ENCODE measurements around the gene CBX4.

DNA sequence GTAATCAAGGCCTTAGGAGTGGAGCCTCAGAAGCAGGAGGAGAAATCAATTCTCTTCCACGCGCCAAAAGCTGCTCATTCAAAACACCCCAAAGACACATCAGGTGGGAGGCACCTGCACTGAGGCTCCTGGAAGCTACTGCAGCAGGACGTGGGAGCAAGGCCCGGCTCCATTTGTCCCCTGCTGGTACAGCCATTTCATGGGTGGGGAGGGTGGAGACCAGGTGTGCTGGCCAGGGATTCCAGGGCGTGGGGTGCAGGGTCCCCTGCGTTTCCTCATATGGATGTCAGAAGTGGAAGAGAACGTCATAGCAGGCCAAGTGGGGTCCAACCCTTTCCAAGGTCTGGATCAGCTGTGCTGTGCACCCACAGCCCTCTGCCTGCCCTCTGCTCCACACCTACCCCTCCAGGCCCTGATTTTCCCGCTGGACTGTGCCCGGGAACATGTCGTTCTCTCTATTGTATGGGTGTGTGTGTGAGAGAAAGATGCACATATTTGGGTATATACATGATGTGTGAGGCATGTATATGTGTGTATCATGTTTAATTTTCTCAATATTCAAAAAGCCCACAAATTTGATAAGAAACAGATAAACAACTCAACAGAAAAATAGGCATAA is 39.2 kb upstream of the CBX4 start:
- no peak for TF ChIP-seq POLR2A (IDR thresholded peaks at IDR 0.05; ENCODE audit: low read depth, low read length)
- TF ChIP-seq RAD21 (IDR thresholded peaks at IDR 0.05; ENCODE audit: low read length), result no peak
- TF ChIP-seq, protein P1, sequence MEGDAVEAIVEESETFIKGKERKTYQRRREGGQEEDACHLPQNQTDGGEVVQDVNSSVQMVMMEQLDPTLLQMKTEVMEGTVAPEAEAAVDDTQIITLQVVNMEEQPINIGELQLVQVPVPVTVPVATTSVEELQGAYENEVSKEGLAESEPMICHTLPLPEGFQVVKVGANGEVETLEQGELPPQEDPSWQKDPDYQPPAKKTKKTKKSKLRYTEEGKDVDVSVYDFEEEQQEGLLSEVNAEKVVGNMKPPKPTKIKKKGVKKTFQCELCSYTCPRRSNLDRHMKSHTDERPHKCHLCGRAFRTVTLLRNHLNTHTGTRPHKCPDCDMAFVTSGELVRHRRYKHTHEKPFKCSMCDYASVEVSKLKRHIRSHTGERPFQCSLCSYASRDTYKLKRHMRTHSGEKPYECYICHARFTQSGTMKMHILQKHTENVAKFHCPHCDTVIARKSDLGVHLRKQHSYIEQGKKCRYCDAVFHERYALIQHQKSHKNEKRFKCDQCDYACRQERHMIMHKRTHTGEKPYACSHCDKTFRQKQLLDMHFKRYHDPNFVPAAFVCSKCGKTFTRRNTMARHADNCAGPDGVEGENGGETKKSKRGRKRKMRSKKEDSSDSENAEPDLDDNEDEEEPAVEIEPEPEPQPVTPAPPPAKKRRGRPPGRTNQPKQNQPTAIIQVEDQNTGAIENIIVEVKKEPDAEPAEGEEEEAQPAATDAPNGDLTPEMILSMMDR (conservative IDR thresholded peaks at IDR 0.05; ENCODE audit: low read depth, low read length), result no peak
- TF ChIP-seq RCOR1 (IDR thresholded peaks at IDR 0.05; ENCODE audit: insufficient replicate concordance, low read length), result no peak
- no peak for TF ChIP-seq NFE2L2 (IDR thresholded peaks at IDR 0.05; ENCODE audit: low read depth, low read length)

All from IMR-90 (cell line).